Measurements from ENCODE around the gene BTBD18. TPM values are rescaled to one million over a fixed set of nuclear protein-coding genes. Genes with fewer than 3 reads are reported as not detected.

Gene BTBD18
- total RNA-seq, 4 donors from 2014 or later, result not detected

DNA sequence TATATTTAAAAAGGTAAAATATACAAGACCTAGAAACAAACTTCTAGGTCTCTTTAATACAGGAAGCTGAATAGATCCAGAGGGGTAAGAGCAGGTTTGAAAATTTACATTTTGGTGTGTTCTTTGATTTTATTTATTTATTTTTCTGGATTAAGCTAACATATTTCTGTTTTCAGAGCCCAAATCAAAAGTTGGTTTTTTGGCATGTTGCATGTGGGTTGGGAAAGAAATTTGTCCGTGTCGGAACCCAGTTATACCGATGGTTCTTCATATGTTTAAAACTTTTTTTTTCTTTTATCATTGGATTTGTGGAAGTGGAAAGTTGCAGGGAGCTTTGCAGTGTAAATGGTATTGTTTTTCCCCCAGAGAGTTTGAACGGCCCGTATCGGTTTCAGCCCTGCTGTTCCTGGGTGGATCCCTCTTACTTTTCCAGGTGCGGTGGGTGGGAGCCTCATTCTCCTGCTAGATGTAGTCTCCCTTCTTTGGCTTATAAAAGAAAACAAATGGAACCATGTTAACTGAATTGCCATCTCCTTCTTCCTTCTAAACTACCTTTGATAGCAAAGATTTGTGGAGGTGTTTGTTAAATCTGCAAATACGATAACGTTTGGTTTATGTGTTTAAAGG lies 10.7 kb upstream of the BTBD18 start:
- intact Hi-C loops (cut with DNase I), result loop anchor here (2.0 kb wide), 1 partner anchor 36 kb away; no protein-coding TSS in a partner anchor
- H3K27me3 ChIP-seq, result no peaks in the 10 kb centered on the region
- no peaks in the 10 kb centered on the region for H3K36me3 ChIP-seq
- H3K4me1 ChIP-seq, result peaks cover 25 to 41% (median 38%) of the 10 kb centered on the region in 4 donors
- no peaks in the 10 kb centered on the region for H3K9me3 ChIP-seq
- no peak for TF ChIP-seq POLR2A (IDR thresholded peaks at IDR 0.05; ENCODE audit: low read depth)
- TF ChIP-seq EP300 (IDR thresholded peaks at IDR 0.05), result no peak
- no peak for TF ChIP-seq POLR2AphosphoS5 (IDR thresholded peaks at IDR 0.05)
- peak overlapping the region; percentile 88 to 92 (median 92) for H3K27ac ChIP-seq (replicated peaks in 1 of 4)
- peak overlapping the region; percentile 50 to 74 (median 72) for H3K4me3 ChIP-seq
- WGBS, result under 1% methylated on average over 9 of the region's 9 CpGs
- no peak for DNase-seq (ENCODE audit: extremely low spot score)

- TF ChIP-seq POLR2A (IDR thresholded peaks at IDR 0.05; ENCODE audit: low read depth) (no peak), POLR2AphosphoS5 (IDR thresholded peaks at IDR 0.05) (peak; percentile 89 to 95)
- Histone ChIP-seq H3K27me3 (no peaks in the 10 kb centered on the region), H3K27ac (replicated peaks in 1 of 4) (peak within 1 kb of the TSS; percentile 88 to 92 (median 92)), H3K36me3 (no peaks in the 10 kb centered on the region), H3K4me3 (peak within 1 kb of the TSS; percentile 50 to 74 (median 72)), H3K9me3 (no peaks in the 10 kb centered on the region), H3K4me1 (peaks cover 25 to 33% (median 32%) of the 10 kb centered on the region in 4 donors)
- 3% methylated on average over 13 of the region's 13 CpGs for WGBS
- intact Hi-C loops (cut with DNase I), result loop anchor here (2.0 kb wide), 1 partner anchor 37 kb away; no protein-coding TSS in a partner anchor
- peak; percentile 96 for DNase-seq (ENCODE audit: extremely low spot score)
These were observed 9.9 kb upstream of the BTBD18 start, which contains the start of gene CTNND1 for GRCh38 chr11:57761301-57762234. Gene CTNND1, plus strand, starts transcription at chr11:57761802. Its CDS starts 29,677 bp downstream, at chr11:57791479.

DNA sequence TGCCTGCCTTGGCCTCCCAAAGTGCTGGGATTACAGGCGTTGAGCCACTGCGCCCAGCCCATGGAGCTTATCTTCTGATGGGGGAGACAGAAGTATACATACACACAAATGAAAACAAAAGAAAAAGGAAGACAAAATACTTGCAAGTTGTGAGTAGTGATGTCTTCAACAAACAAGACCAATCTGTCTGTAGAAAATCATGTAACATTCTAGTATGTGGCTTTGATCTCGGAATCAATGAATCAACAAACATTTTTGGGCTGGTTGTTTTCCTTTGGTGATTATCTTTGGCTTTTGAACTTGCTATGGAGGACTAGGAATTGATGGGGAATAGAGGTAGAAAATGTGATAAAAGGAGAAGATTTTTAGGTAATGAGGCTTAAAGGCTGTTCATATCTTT lies 6.6 kb upstream of the BTBD18 start:
- intact Hi-C loops (cut with DNase I), result no loop called here
- WGBS, result 89% methylated on average over 3 of the region's 3 CpGs
- Histone ChIP-seq H3K27ac (replicated peaks in 1 of 4) (no peak overlapping the region), H3K36me3 (no peaks in the 10 kb centered on the region), H3K27me3 (no peaks in the 10 kb centered on the region), H3K4me3 (no peak overlapping the region), H3K9me3 (no peaks in the 10 kb centered on the region), H3K4me1 (peaks cover 0 to 5% (median under 1%) of the 10 kb centered on the region in 4 donors)
- DNase-seq (ENCODE audit: extremely low spot score), result no peak
- TF ChIP-seq EP300 (IDR thresholded peaks at IDR 0.05) (no peak), POLR2A (IDR thresholded peaks at IDR 0.05; ENCODE audit: low read depth) (no peak), CTCF (IDR thresholded peaks at IDR 0.05) (no peak), POLR2AphosphoS5 (IDR thresholded peaks at IDR 0.05) (no peak)

GRCh38 chr11:57752954-57753353 lies 1.3 kb upstream of the BTBD18 start:
- intact Hi-C loops (cut with DNase I), result no loop called here
- peaks cover 4 to 10% (median 8%) of the 10 kb centered on the region in 4 donors for H3K4me1 ChIP-seq
- no peak overlapping the region for H3K4me3 ChIP-seq
- WGBS, result 94% methylated on average over 28 of the region's 30 CpGs
- H3K27me3 ChIP-seq, result no peaks in the 10 kb centered on the region
- H3K27ac ChIP-seq (replicated peaks in 1 of 4), result no peak overlapping the region
- peaks cover 0 to 8% (median 0%) of the 10 kb centered on the region in 4 donors for H3K36me3 ChIP-seq
- TF ChIP-seq CTCF (IDR thresholded peaks at IDR 0.05) (no peak), POLR2A (IDR thresholded peaks at IDR 0.05; ENCODE audit: low read depth) (no peak), EP300 (IDR thresholded peaks at IDR 0.05) (no peak), POLR2AphosphoS5 (IDR thresholded peaks at IDR 0.05) (no peak)
- DNase-seq (ENCODE audit: extremely low spot score), result no peak
- H3K9me3 ChIP-seq, result no peaks in the 10 kb centered on the region

DNA sequence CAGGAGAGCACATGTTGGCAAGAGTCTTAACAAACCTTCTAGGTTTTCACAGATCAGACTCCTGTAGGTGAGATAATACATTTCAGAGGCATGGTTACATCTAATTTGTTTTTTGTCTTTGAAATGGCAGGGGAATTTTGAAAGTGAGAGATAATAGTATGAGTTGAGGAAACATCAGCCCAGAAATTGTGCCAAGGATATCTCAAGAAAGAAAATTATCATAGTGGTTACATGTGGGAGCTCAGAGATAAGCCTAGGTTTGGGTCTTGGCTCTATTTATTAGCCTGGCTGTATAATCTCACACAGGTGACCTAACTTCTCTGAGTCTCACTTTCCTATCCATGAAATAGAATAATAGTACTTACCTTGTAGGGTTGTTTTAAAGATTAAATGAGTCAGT lies 443 bp downstream of the BTBD18 start:
- H3K9me3 ChIP-seq, result no peaks in the 10 kb centered on the region
- no peak for DNase-seq (ENCODE audit: extremely low spot score)
- no peak for TF ChIP-seq POLR2AphosphoS5 (IDR thresholded peaks at IDR 0.05)
- no peak for TF ChIP-seq EP300 (IDR thresholded peaks at IDR 0.05)
- TF ChIP-seq CTCF (IDR thresholded peaks at IDR 0.05), result no peak
- no peak for TF ChIP-seq POLR2A (IDR thresholded peaks at IDR 0.05; ENCODE audit: low read depth)
- H3K36me3 ChIP-seq, result peaks cover 0 to 19% (median 6%) of the 10 kb centered on the region in 4 donors
- no peak overlapping the region for H3K4me3 ChIP-seq
- intact Hi-C loops (cut with DNase I), result no loop called here
- H3K27me3 ChIP-seq, result no peaks in the 10 kb centered on the region
- no peak overlapping the region for H3K27ac ChIP-seq (replicated peaks in 1 of 4)
- peaks cover 4 to 8% (median 7%) of the 10 kb centered on the region in 4 donors for H3K4me1 ChIP-seq
